ENCODE results near the gene RNU1-1. TPM values are rescaled to one million over a fixed set of nuclear protein-coding genes. Genes with fewer than 3 reads are reported as not detected.
A peak's percentile ranks its signal among the peaks of the same experiment; 100 is the strongest.
"Not testable (repeated sequence)": the region's sequence is repeated elsewhere in the genome, so short reads cannot be mapped to it uniquely, and the experiment has no call there.

The RNU1-1 gene
- total RNA-seq, 1 donor from 2014 or later, result 6,622 TPM

GRCh38 chr1:16516694-16517410 lies 2.8 kb upstream of the RNU1-1 start:
- DNase-seq, H3K27ac ChIP-seq: not testable (repeated sequence)

GRCh38 chr1:16513412-16514106 lies 526 bp downstream of the RNU1-1 start:
- H3K4me1 ChIP-seq; H3K36me3 ChIP-seq; H3K27me3 ChIP-seq; H3K9me3 ChIP-seq; DNase-seq; intact Hi-C loops (cut with DNase I): not testable (repeated sequence)
- ATAC-seq, result peak; percentile 98
- peak overlapping the region; percentile 75 for H3K27ac ChIP-seq
- H3K4me3 ChIP-seq, result peak overlapping the region; percentile 23

More at GRCh38 chr1:16516694-16517410, 2.8 kb upstream of the RNU1-1 start:
- H3K36me3 ChIP-seq; ATAC-seq; H3K4me1 ChIP-seq; H3K4me3 ChIP-seq; intact Hi-C loops (cut with DNase I); H3K9me3 ChIP-seq: not testable (repeated sequence)
- H3K27me3 ChIP-seq, result peaks cover 14% of the 10 kb centered on the region

- peak overlapping the region; percentile 3 for H3K27ac ChIP-seq
- ATAC-seq; DNase-seq; H3K27me3 ChIP-seq; H3K36me3 ChIP-seq; H3K4me3 ChIP-seq; intact Hi-C loops (cut with DNase I); H3K9me3 ChIP-seq; H3K4me1 ChIP-seq: not testable (repeated sequence)
Measured at GRCh38 chr1:16512624-16513411, 1.3 kb downstream of the RNU1-1 start.

- H3K9me3 ChIP-seq; ATAC-seq; H3K36me3 ChIP-seq; H3K4me3 ChIP-seq; H3K4me1 ChIP-seq; H3K27me3 ChIP-seq; H3K27ac ChIP-seq; intact Hi-C loops (cut with DNase I); DNase-seq: not testable (repeated sequence)
Measured at GRCh38 chr1:16511926-16512325, 2.2 kb downstream of the RNU1-1 start.

- ATAC-seq; H3K27me3 ChIP-seq; DNase-seq; H3K27ac ChIP-seq; H3K4me3 ChIP-seq; intact Hi-C loops (cut with DNase I); H3K9me3 ChIP-seq; H3K4me1 ChIP-seq; H3K36me3 ChIP-seq: not testable (repeated sequence)
Measured at GRCh38 chr1:16508861-16509445, 5.1 kb downstream of the RNU1-1 start.

GRCh38 chr1:16506364-16507136 lies 7.5 kb downstream of the RNU1-1 start:
- DNase-seq; H3K36me3 ChIP-seq; H3K27me3 ChIP-seq; intact Hi-C loops (cut with DNase I); H3K4me1 ChIP-seq; H3K4me3 ChIP-seq; H3K27ac ChIP-seq; H3K9me3 ChIP-seq; ATAC-seq: not testable (repeated sequence)

- H3K9me3 ChIP-seq; DNase-seq; H3K4me3 ChIP-seq; H3K36me3 ChIP-seq; H3K27ac ChIP-seq; ATAC-seq; H3K4me1 ChIP-seq; intact Hi-C loops (cut with DNase I); H3K27me3 ChIP-seq: not testable (repeated sequence)
Measured at GRCh38 chr1:16505870-16506269, 8.2 kb downstream of the RNU1-1 start.

- TF ChIP-seq CTCF (IDR thresholded peaks at IDR 0.05), result no peak
- Histone ChIP-seq H3K27ac (no peak overlapping the region), H3K4me1 (no peaks in the 10 kb centered on the region), H3K4me3 (no peak overlapping the region), H3K27me3 (no peaks in the 10 kb centered on the region), H3K9me3 (no peaks in the 10 kb centered on the region), H3K36me3 (no peaks in the 10 kb centered on the region)
- intact Hi-C loops (cut with DNase I), result no loop called here
- DNase-seq, result no peak
- no peak for ATAC-seq
Measured at GRCh38 chr1:16503494-16503893, 10.6 kb downstream of the RNU1-1 start.

GRCh38 chr1:16501446-16501845 lies 12.6 kb downstream of the RNU1-1 start:
- intact Hi-C loops (cut with DNase I); DNase-seq: not testable (repeated sequence)

GRCh38 chr1:16500975-16501374 lies 13.1 kb downstream of the RNU1-1 start:
- intact Hi-C loops (cut with DNase I); DNase-seq: not testable (repeated sequence)

More at GRCh38 chr1:16501446-16501845, 12.6 kb downstream of the RNU1-1 start:
- H3K4me3 ChIP-seq, H3K36me3 ChIP-seq, H3K27ac ChIP-seq, H3K9me3 ChIP-seq, H3K27me3 ChIP-seq, H3K4me1 ChIP-seq, ATAC-seq: not testable (repeated sequence)

GRCh38 chr1:16500466-16500865 lies 13.6 kb downstream of the RNU1-1 start:
- H3K27me3 ChIP-seq; H3K4me3 ChIP-seq; H3K36me3 ChIP-seq; H3K4me1 ChIP-seq; H3K27ac ChIP-seq; intact Hi-C loops (cut with DNase I); DNase-seq; H3K9me3 ChIP-seq: not testable (repeated sequence)
- peak; percentile 6 for ATAC-seq

More at GRCh38 chr1:16500975-16501374, 13.1 kb downstream of the RNU1-1 start:
- H3K36me3 ChIP-seq, H3K4me3 ChIP-seq, ATAC-seq, H3K9me3 ChIP-seq, H3K27ac ChIP-seq, H3K27me3 ChIP-seq, H3K4me1 ChIP-seq: not testable (repeated sequence)

All from upper lobe of right lung (tissue), 1 donor.